GM23338 (cell line): Measurements from ENCODE around the gene ACAD10. TPM values are rescaled to one million over a fixed set of nuclear protein-coding genes. Genes with fewer than 3 reads are reported as not detected.

Experiments used
- ATAC-seq: fragments of 200-7000 bp; cut with Tn5 transposase; 3 replicates; pipeline ENCODE4 v1.9.1; 2020
- DNase-seq: peaks from one replicate; pipeline ENCODE4 v3.0.0-alpha.2; 2015; ENCODE audit warnings: low spot score
- H2AFZ ChIP-seq: fragments of 200-600 bp; sonication (generic); 2 replicates; pipeline ENCODE4 v1.8.0; 2016; ENCODE audit warnings: antibody characterized with exemption, mild to moderate bottlenecking, moderate library complexity
- H3F3A ChIP-seq: fragments of 200-600 bp; sonication (generic); replicated peaks from 2 replicates; pipeline ENCODE4 v1.8.0; 2017; ENCODE audit warnings: antibody characterized with exemption, mixed run types, low read depth
- H3K27ac ChIP-seq: fragments of 200-600 bp; sonication (generic); 2 replicates; pipeline ENCODE4 v1.6.1; 2016; ENCODE audit warnings: low read depth
- H3K27me3 ChIP-seq: fragments of 200-600 bp; sonication (generic); 2 replicates; pipeline ENCODE4 v1.8.0; 2016; ENCODE audit warnings: mild to moderate bottlenecking, mixed run types, moderate library complexity; ENCODE audit not compliant: insufficient read depth
- H3K36me3 ChIP-seq: fragments of 200-600 bp; sonication (generic); 2 replicates; pipeline ENCODE4 v1.8.0; 2016; ENCODE audit warnings: mild to moderate bottlenecking; ENCODE audit not compliant: insufficient read depth
- H3K4me1 ChIP-seq: fragments of 200-600 bp; sonication (generic); 2 replicates; pipeline ENCODE4 v1.8.0; 2016; ENCODE audit warnings: mild to moderate bottlenecking, moderate library complexity; ENCODE audit not compliant: insufficient read depth
- H3K4me2 ChIP-seq: fragments of 200-600 bp; sonication (generic); 2 replicates; pipeline ENCODE4 v1.7.1; 2017; ENCODE audit warnings: mixed run types
- H3K4me3 ChIP-seq: fragments of 200-600 bp; sonication (generic); 2 replicates; pipeline ENCODE4 v1.6.1; 2016; ENCODE audit warnings: mixed run types
- H3K79me2 ChIP-seq: fragments of 200-600 bp; sonication (generic); replicated peaks from 2 replicates; pipeline ENCODE4 v1.8.0; 2017; ENCODE audit warnings: mild to moderate bottlenecking; ENCODE audit not compliant: insufficient read depth
- H3K9me2 ChIP-seq: fragments of 200-600 bp; sonication (generic); 2 replicates; pipeline ENCODE4 v1.8.0; 2017; ENCODE audit not compliant: insufficient read depth
- H4K20me1 ChIP-seq: fragments of 200-600 bp; sonication (generic); replicated peaks from 2 replicates; pipeline ENCODE4 v1.8.0; 2017; ENCODE audit warnings: mild to moderate bottlenecking; ENCODE audit not compliant: insufficient read depth
- H3K27ac Mint-ChIP-seq: 2 replicates; pipeline ENCODE4 v1.8.0; 2020; ENCODE audit warnings: inconsistent platforms, mild to moderate bottlenecking, moderate library complexity, mixed read lengths
- H3K27me3 Mint-ChIP-seq: 3 replicates; pipeline ENCODE4 v1.8.0; 2022; ENCODE audit warnings: low read depth, mild to moderate bottlenecking, moderate library complexity, mixed read lengths, inconsistent platforms; ENCODE audit not compliant: insufficient read depth, poor library complexity
- H3K36me3 Mint-ChIP-seq: 3 replicates; pipeline ENCODE4 v1.8.0; 2021; ENCODE audit warnings: low read depth, mild to moderate bottlenecking, inconsistent platforms, moderate library complexity, mixed read lengths
- H3K4me1 Mint-ChIP-seq: 3 replicates; pipeline ENCODE4 v1.8.0; 2020; ENCODE audit warnings: mild to moderate bottlenecking, inconsistent platforms, mixed read lengths
- H3K4me3 Mint-ChIP-seq: 3 replicates; pipeline ENCODE4 v1.8.0; 2021; ENCODE audit warnings: moderate library complexity, mild to moderate bottlenecking, inconsistent platforms, mixed read lengths
- H3K9me3 Mint-ChIP-seq: 3 replicates; pipeline ENCODE4 v1.8.0; 2020; ENCODE audit warnings: moderate library complexity, mild to moderate bottlenecking, inconsistent platforms, mixed read lengths
- CREB1 ChIP-seq: fragments of 250-450 bp; sonication (Bioruptor Pico); IDR thresholded peaks from 2 replicates; pipeline ENCODE4 v1.5.0; 2020; ENCODE audit warnings: low read depth, mild to moderate bottlenecking, moderate library complexity
- CTCF ChIP-seq, 2 experiments: fragments of 200-600 bp in 1 of 2; sonication (generic) in 1 of 2; conservative IDR thresholded peaks; 2 replicates each; pipeline versions ENCODE4 v1.5.1 to v1.6.1; 2016 to 2017; ENCODE audit warnings: antibody characterized with exemption in 2 of 2, low read depth in 2 of 2, mild to moderate bottlenecking in 2 of 2, moderate library complexity in 1 of 2
- ETS1 ChIP-seq: IDR thresholded peaks from 2 replicates; pipeline ENCODE4 v1.6.1; 2016; ENCODE audit warnings: antibody characterized with exemption
- EZH2 ChIP-seq: fragments of 200-600 bp; sonication (generic); IDR thresholded peaks from one replicate; pipeline ENCODE4 v1.8.0; 2017; ENCODE audit warnings: antibody characterized with exemption, mild to moderate bottlenecking, low read depth; ENCODE audit not compliant: unreplicated experiment
- EZH2phosphoT487 ChIP-seq: fragments of 200-600 bp; sonication (generic); IDR thresholded peaks from one replicate; pipeline ENCODE4 v1.8.1; 2018; ENCODE audit warnings: antibody characterized with exemption; ENCODE audit not compliant: unreplicated experiment
- JUNB ChIP-seq: IDR thresholded peaks from one replicate; pipeline ENCODE4 v1.6.1; 2016; ENCODE audit warnings: antibody characterized with exemption; ENCODE audit not compliant: unreplicated experiment
- NANOG ChIP-seq: IDR thresholded peaks from 2 replicates; pipeline ENCODE4 v1.6.1; 2016; ENCODE audit warnings: antibody characterized with exemption, borderline replicate concordance
- POLR2AphosphoS5 ChIP-seq: IDR thresholded peaks from 2 replicates; pipeline ENCODE4 v1.6.1; 2016; ENCODE audit warnings: antibody characterized with exemption, low read depth
- REST ChIP-seq: IDR thresholded peaks from one replicate; pipeline ENCODE4 v1.6.1; 2018; ENCODE audit warnings: antibody characterized with exemption; ENCODE audit not compliant: unreplicated experiment
- STAT1 ChIP-seq: IDR thresholded peaks from one replicate; pipeline ENCODE4 v1.6.1; 2016; ENCODE audit warnings: antibody characterized with exemption; ENCODE audit not compliant: unreplicated experiment
- ZNF114 ChIP-seq: fragments of 250-450 bp; sonication (Bioruptor Pico); IDR thresholded peaks from 2 replicates; pipeline ENCODE4 v1.5.0; 2020; ENCODE audit warnings: mild to moderate bottlenecking, moderate library complexity
- ZNF331 ChIP-seq: fragments of 250-450 bp; sonication (Bioruptor Pico); IDR thresholded peaks from 2 replicates; pipeline ENCODE4 v1.5.0; 2020; ENCODE audit warnings: low read depth, mild to moderate bottlenecking, moderate library complexity
- ZNF462 ChIP-seq: fragments of 250-450 bp; sonication (Bioruptor Pico); IDR thresholded peaks from 2 replicates; pipeline ENCODE4 v1.5.0; 2020; ENCODE audit warnings: mild to moderate bottlenecking, moderate library complexity
- polyA plus RNA-seq: library from polyadenylated mRNA; unstranded; fragments of >200 nt; fragmentation: Nextera tagmentation; extraction: Ambion mirVana; gene quantifications from 2 replicates; pipeline ENCODE4 v1.2.1, GENCODE V29; 2016
- total RNA-seq: library from RNA; depleted of rRNA; stranded (reverse); fragments of >200 nt; shearing (Covaris generic); gene quantifications from 2 replicates; pipeline ENCODE4 v1.2.3, GENCODE V29; 2014

The ACAD10 gene
- total and polyA plus RNA-seq, 2 experiments from 2014 or later = 16.3 to 23.1 TPM

- Mint-ChIP-seq H3K9me3 (no peaks in the 10 kb centered on the region), H3K4me1 (no peaks in the 10 kb centered on the region; the same call in 2 of the 3 replicates), H3K36me3 (peaks cover 54% of the 10 kb centered on the region), H3K27me3 (peaks cover 3% of the 10 kb centered on the region), H3K27ac (no peak overlapping the region), H3K4me3 (no peak overlapping the region)
- ATAC-seq = no peak
- Histone ChIP-seq H2AFZ (no peak overlapping the region), H3F3A (no peaks in the 10 kb centered on the region), H3K9me2 (no peaks in the 10 kb centered on the region), H4K20me1 (no peaks in the 10 kb centered on the region; the same call in 1 of the 2 replicates), H3K4me2 (no peak overlapping the region), H3K27me3 (no peaks in the 10 kb centered on the region), H3K36me3 (no peaks in the 10 kb centered on the region; the same call in 1 of the 2 replicates), H3K4me1 (no peaks in the 10 kb centered on the region), H3K79me2 (no peaks in the 10 kb centered on the region), H3K4me3 (no peak overlapping the region), H3K27ac (no peak overlapping the region)
- no peak for TF ChIP-seq ZNF114 (CRISPR knock-in tag)
- no peak for TF ChIP-seq CREB1
- no peak for TF ChIP-seq STAT1
- TF ChIP-seq POLR2AphosphoS5 = no peak
- no peak for TF ChIP-seq CTCF (conservative IDR thresholded peaks at IDR 0.05; ENCODE audit: low read depth in 2 of 2)
- no peak for TF ChIP-seq NANOG
- TF ChIP-seq REST = no peak
- TF ChIP-seq ZNF331 = no peak
- no peak for TF ChIP-seq ETS1
- TF ChIP-seq EZH2 = no peak
- no peak for TF ChIP-seq ZNF462 (CRISPR knock-in tag)
- no peak for TF ChIP-seq JUNB
- TF ChIP-seq EZH2phosphoT487 = no peak
- DNase-seq = no peak
These were observed 97.2 kb downstream of the ACAD10 start for GRCh38 chr12:111783046-111783445.
